Measurements from ENCODE around the gene SCRT2.
"Not testable (repeated sequence)": the region's sequence is repeated elsewhere in the genome, so short reads cannot be mapped to it uniquely, and the experiment has no call there.

The SCRT2 gene

GRCh38 chr20:701401-702129 is 26.0 kb upstream of the SCRT2 start:
- DNase-seq (ENCODE audit: low spot score), result no peak

GRCh38 chr20:699811-700338 is 24.3 kb upstream of the SCRT2 start:
- no peak for DNase-seq (ENCODE audit: low spot score)

GRCh38 chr20:699342-699741 is 23.7 kb upstream of the SCRT2 start:
- DNase-seq (ENCODE audit: low spot score), result no peak

- DNase-seq (ENCODE audit: low spot score), result no peak
Observed at GRCh38 chr20:698276-698675, 22.7 kb upstream of the SCRT2 start.

GRCh38 chr20:697826-698225 is 22.2 kb upstream of the SCRT2 start:
- no peak for DNase-seq (ENCODE audit: low spot score)

- DNase-seq (ENCODE audit: low spot score), result no peak
Observed at GRCh38 chr20:695165-695866, 19.7 kb upstream of the SCRT2 start.

GRCh38 chr20:694496-694895 is 18.9 kb upstream of the SCRT2 start:
- DNase-seq (ENCODE audit: low spot score), result no peak

- not testable (repeated sequence) for DNase-seq (ENCODE audit: low spot score)
Observed at GRCh38 chr20:693786-694185, 18.2 kb upstream of the SCRT2 start.

- DNase-seq (ENCODE audit: low spot score), result no peak
Observed at GRCh38 chr20:692044-692443, 16.4 kb upstream of the SCRT2 start.

GRCh38 chr20:689947-690346 is 14.3 kb upstream of the SCRT2 start:
- no peak for DNase-seq (ENCODE audit: low spot score)

GRCh38 chr20:689348-689747 is 13.7 kb upstream of the SCRT2 start:
- DNase-seq (ENCODE audit: low spot score), result no peak

GRCh38 chr20:688809-689212 is 13.2 kb upstream of the SCRT2 start:
- DNase-seq (ENCODE audit: low spot score), result no peak

- no peak for DNase-seq (ENCODE audit: low spot score)
Observed at GRCh38 chr20:687468-688203, 12.0 kb upstream of the SCRT2 start.

- DNase-seq (ENCODE audit: low spot score), result no peak
Observed at GRCh38 chr20:684676-685319, 9.2 kb upstream of the SCRT2 start.

- no peak for DNase-seq (ENCODE audit: low spot score)
Observed at GRCh38 chr20:682123-682522, 6.5 kb upstream of the SCRT2 start.

GRCh38 chr20:680638-681187 is 5.1 kb upstream of the SCRT2 start:
- no peak for DNase-seq (ENCODE audit: low spot score)

GRCh38 chr20:677957-678356 is 2.4 kb upstream of the SCRT2 start:
- no peak for DNase-seq (ENCODE audit: low spot score)

GRCh38 chr20:676967-677366 is 1.4 kb upstream of the SCRT2 start:
- DNase-seq (ENCODE audit: low spot score), result no peak

- no peak for DNase-seq (ENCODE audit: low spot score)
Observed at GRCh38 chr20:676315-676937, 824 bp upstream of the SCRT2 start.

GRCh38 chr20:675033-675452 is 559 bp downstream of the SCRT2 start:
- DNase-seq (ENCODE audit: low spot score), result no peak

- no peak for DNase-seq (ENCODE audit: low spot score)
Observed at GRCh38 chr20:673603-674001, 2.0 kb downstream of the SCRT2 start.
